ENCODE measurements around the gene TEX13B.
"Not testable (repeated sequence)": the region's sequence is repeated elsewhere in the genome, so short reads cannot be mapped to it uniquely, and the experiment has no call there.

TEX13B gene

GRCh38 chrX:107979534-107979933, 2.6 kb downstream of the TEX13B start:
- ATAC-seq (replicated peaks) (peak in 1 of 2 donors; percentile 69), DNase-seq (no peak)
- Mint-ChIP-seq H3K4me3 (no peak overlapping the region), H3K4me1 (no peaks in the 10 kb centered on the region), H3K27ac (no peak overlapping the region), H3K27me3 (peaks cover 5 to 11% of the 10 kb centered on the region in 2 donors), H3K36me3 (no peaks in the 10 kb centered on the region), H3K9me3 (no peaks in the 10 kb centered on the region)

GRCh38 chrX:107978707-107979307, 3.4 kb downstream of the TEX13B start:
- Mint-ChIP-seq H3K27me3 (peaks cover 5 to 13% of the 10 kb centered on the region in 2 donors), H3K36me3 (no peaks in the 10 kb centered on the region), H3K9me3 (no peaks in the 10 kb centered on the region), H3K27ac (no peak overlapping the region), H3K4me1 (no peaks in the 10 kb centered on the region), H3K4me3 (no peak overlapping the region)
- DNase-seq (no peak), ATAC-seq (replicated peaks) (no peak)

- Mint-ChIP-seq H3K36me3 (no peaks in the 10 kb centered on the region), H3K4me1 (no peaks in the 10 kb centered on the region), H3K4me3 (no peak overlapping the region), H3K27me3 (peaks cover 5 to 13% of the 10 kb centered on the region in 2 donors), H3K27ac (no peak overlapping the region), H3K9me3 (no peaks in the 10 kb centered on the region)
- DNase-seq (no peak), ATAC-seq (replicated peaks) (no peak)
Measured at GRCh38 chrX:107978071-107978470, 4.1 kb downstream of the TEX13B start.

- Mint-ChIP-seq H3K27me3 (peaks cover 0 to 4% of the 10 kb centered on the region in 2 donors), H3K9me3 (no peaks in the 10 kb centered on the region), H3K36me3 (no peaks in the 10 kb centered on the region), H3K27ac (no peak overlapping the region), H3K4me3 (no peak overlapping the region), H3K4me1 (no peaks in the 10 kb centered on the region)
- DNase-seq (no peak), ATAC-seq (replicated peaks) (no peak)
Measured at GRCh38 chrX:107971636-107972035, 10.5 kb downstream of the TEX13B start.

- ATAC-seq (replicated peaks) (no peak), DNase-seq (no peak)
- Mint-ChIP-seq H3K36me3 (no peaks in the 10 kb centered on the region), H3K4me1 (no peaks in the 10 kb centered on the region), H3K9me3 (no peaks in the 10 kb centered on the region), H3K27ac (no peak overlapping the region), H3K27me3 (peaks cover 0 to 4% of the 10 kb centered on the region in 2 donors), H3K4me3 (no peak overlapping the region)
Measured at GRCh38 chrX:107970073-107970472, 12.1 kb downstream of the TEX13B start.

GRCh38 chrX:107968623-107969022, 13.5 kb downstream of the TEX13B start:
- H3K27ac Mint-ChIP-seq, result no peak overlapping the region

GRCh38 chrX:107955337-107955736, 26.8 kb downstream of the TEX13B start:
- DNase-seq; ATAC-seq (replicated peaks); H3K36me3 Mint-ChIP-seq; H3K4me3 Mint-ChIP-seq; H3K4me1 Mint-ChIP-seq; H3K27ac Mint-ChIP-seq; H3K9me3 Mint-ChIP-seq; H3K27me3 Mint-ChIP-seq: not testable (repeated sequence)

More at GRCh38 chrX:107968623-107969022, 13.5 kb downstream of the TEX13B start:
- Mint-ChIP-seq H3K4me1 (no peaks in the 10 kb centered on the region), H3K9me3 (peaks cover 0 to 2% of the 10 kb centered on the region in 2 donors), H3K36me3 (no peaks in the 10 kb centered on the region), H3K27me3 (no peaks in the 10 kb centered on the region), H3K4me3 (no peak overlapping the region)
- ATAC-seq (replicated peaks) (no peak), DNase-seq (no peak)

GRCh38 chrX:107940095-107940494, 42.1 kb downstream of the TEX13B start:
- no peak for DNase-seq
- peaks cover 16 to 18% of the 10 kb centered on the region in 2 donors for H3K27me3 Mint-ChIP-seq
- H3K27ac Mint-ChIP-seq, result no peak overlapping the region
- H3K4me1 Mint-ChIP-seq, result peaks cover 0 to 2% of the 10 kb centered on the region in 2 donors
- no peaks in the 10 kb centered on the region for H3K36me3 Mint-ChIP-seq
- no peak overlapping the region for H3K4me3 Mint-ChIP-seq
- no peak for ATAC-seq (replicated peaks)
- peaks cover 5% of the 10 kb centered on the region in 2 donors for H3K9me3 Mint-ChIP-seq

GRCh38 chrX:107936434-107936730, 45.8 kb downstream of the TEX13B start:
- DNase-seq, result no peak
- no peak for ATAC-seq (replicated peaks)
- H3K27ac Mint-ChIP-seq, result no peak overlapping the region
- peaks cover 14 to 19% of the 10 kb centered on the region in 2 donors for H3K27me3 Mint-ChIP-seq
- no peaks in the 10 kb centered on the region for H3K36me3 Mint-ChIP-seq
- peaks cover 3 to 5% of the 10 kb centered on the region in 2 donors for H3K9me3 Mint-ChIP-seq
- peaks cover 0 to 2% of the 10 kb centered on the region in 2 donors for H3K4me1 Mint-ChIP-seq
- H3K4me3 Mint-ChIP-seq, result no peak overlapping the region

- Mint-ChIP-seq H3K9me3 (peaks cover 3 to 5% of the 10 kb centered on the region in 2 donors), H3K4me1 (peaks cover 0 to 2% of the 10 kb centered on the region in 2 donors), H3K36me3 (no peaks in the 10 kb centered on the region), H3K27me3 (peaks cover 14 to 19% of the 10 kb centered on the region in 2 donors), H3K4me3 (no peak overlapping the region), H3K27ac (no peak overlapping the region)
- ATAC-seq (replicated peaks) (no peak), DNase-seq (no peak)
Measured at GRCh38 chrX:107935664-107936433, 46.3 kb downstream of the TEX13B start.

GRCh38 chrX:107935200-107935599, 47.0 kb downstream of the TEX13B start:
- DNase-seq (no peak), ATAC-seq (replicated peaks) (no peak)
- H3K27ac Mint-ChIP-seq, result no peak overlapping the region
- H3K36me3 Mint-ChIP-seq, result no peaks in the 10 kb centered on the region
- peaks cover 13 to 19% of the 10 kb centered on the region in 2 donors for H3K27me3 Mint-ChIP-seq
- no peak overlapping the region for H3K4me3 Mint-ChIP-seq
- H3K9me3 Mint-ChIP-seq, result peaks cover 3 to 5% of the 10 kb centered on the region in 2 donors
- H3K4me1 Mint-ChIP-seq, result peaks cover 0 to 2% of the 10 kb centered on the region in 2 donors

GRCh38 chrX:107934262-107934661, 47.9 kb downstream of the TEX13B start:
- peaks cover 7 to 11% of the 10 kb centered on the region in 2 donors for H3K27me3 Mint-ChIP-seq
- ATAC-seq (replicated peaks) (no peak), DNase-seq (no peak)
- H3K9me3 Mint-ChIP-seq, result peaks cover 2 to 5% of the 10 kb centered on the region in 2 donors
- no peak overlapping the region for H3K4me3 Mint-ChIP-seq
- peaks cover 0 to 2% of the 10 kb centered on the region in 2 donors for H3K4me1 Mint-ChIP-seq
- no peaks in the 10 kb centered on the region for H3K36me3 Mint-ChIP-seq
- no peak overlapping the region for H3K27ac Mint-ChIP-seq

All from stimulated activated naive B cell treated with anti-CD40 and anti-IgM and Interleukin-4, amounts not matched to agents 10 μg/mL and 1 μg/mL and 100 μg/mL, for 72 hours (primary cell).